ENCODE results near the gene NAPG.
"Not testable (repeated sequence)": the region's sequence is repeated elsewhere in the genome, so short reads cannot be mapped to it uniquely, and the experiment has no call there.

The NAPG gene

DNA sequence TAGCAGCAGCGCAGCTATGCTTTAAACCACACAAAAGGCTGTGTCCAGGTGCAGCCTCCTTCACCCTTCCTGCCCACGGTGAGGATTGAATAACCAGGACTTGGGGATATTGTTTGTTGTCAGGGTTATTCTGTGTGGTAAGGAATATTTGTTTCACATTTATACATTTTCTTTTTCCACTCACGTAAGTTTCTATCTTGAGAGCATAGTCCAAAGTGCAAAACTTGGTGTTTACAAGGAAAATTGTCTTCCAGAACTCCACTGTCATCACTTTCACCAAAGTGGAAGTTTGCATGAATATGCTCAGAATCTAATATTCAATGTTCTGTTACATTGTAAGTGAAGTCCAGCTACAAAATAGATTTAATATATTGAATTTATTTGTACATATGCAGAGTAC lies 26.4 kb downstream of the NAPG start:
- no peak for DNase-seq

DNA sequence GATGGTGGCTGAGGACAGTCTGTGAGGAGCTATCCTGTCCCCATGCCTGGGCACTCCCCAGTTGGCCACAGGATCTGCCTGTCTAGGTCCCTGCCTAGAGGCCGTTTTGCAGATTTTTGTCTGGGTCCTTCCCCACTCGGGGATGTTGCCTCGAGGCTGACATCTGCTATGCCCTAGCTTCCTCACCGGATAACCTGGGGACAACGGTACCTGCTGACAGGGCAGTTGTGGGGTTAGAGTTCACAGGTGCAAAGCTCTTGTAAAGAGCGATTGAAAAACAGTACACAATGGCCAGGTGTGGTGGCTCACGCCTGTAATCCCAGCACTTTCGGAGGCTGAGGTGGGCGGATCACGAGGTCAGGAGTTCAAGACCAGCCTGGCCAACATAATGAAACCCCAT lies 30.4 kb downstream of the NAPG start:
- not testable (repeated sequence) for DNase-seq

DNA sequence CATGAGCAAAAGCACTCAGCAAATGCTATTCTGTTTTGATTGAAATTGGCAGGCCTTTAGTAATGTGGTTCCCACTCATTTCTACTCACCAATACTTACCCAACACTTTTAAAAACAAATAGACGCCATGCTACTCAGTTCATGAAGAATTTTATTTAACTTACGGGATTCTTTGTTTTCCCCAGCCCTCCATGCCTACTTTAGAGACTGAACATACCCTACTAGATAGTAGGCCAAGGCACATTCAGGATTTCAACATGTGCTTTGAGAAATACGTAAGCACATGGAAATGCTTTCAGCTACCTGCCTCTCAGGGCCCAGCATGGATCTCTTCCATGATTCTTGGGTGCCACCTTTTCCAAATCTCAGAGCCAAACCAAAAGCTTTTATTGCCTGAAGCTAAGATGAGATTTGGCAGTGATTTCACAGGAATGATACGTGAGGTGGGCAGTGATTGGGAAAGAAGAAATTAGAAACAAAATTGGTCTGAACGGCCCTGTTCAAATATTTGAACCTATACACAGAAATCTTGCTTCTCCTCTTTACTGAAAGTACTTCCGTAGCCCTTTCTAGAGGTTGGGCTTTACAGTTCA lies 31.4 kb downstream of the NAPG start:
- DNase-seq, result no peak

DNA sequence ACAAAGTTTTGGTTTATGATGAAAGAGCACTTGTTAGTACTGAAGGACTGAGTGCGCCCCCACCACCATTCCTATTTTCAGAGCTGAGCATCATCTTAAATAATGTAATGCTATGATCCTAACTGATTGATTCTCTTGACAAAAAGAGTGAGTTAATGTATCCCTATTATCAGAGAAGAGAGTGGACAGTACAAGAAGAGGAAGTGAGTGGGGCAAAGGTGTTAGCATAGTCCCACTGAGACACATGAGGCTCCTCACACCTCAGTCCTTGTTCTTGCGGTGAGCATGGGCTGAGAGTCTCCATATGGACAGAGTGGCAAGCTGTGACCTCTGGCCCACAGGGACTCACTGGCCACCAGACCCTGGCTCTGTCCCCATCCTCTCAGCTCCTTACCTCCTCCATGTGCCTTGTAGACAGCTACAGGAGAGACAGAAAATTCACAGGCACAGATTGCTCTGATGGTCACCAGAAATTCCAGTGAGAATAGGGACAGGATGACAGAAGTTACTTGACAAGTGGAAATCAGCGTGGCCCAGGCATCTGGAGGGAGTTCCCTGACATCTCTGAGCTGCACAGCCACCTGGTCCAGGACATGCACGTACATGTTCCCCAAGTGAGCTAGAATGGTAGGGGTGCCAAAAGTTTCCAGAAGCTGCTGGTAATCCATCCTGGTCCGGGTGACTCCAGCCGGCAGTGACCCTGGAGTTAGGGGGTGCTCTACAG lies 32.6 kb downstream of the NAPG start:
- DNase-seq, result no peak

DNA sequence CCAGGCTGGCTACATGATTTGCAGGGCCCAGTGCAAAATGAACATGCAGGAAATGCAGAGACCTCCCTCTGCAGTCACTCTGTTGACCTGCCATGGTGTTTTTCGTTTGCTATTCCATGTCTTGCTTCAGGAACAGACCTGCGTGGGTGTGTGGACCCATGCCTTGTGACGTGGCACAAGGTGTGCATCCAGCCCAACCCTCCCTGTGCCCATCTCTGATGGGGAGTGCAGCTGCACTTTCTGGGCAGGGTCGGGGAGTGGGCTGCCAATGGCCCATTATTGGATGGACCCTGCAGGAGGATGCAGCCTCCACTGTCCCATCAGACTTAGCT lies 33.1 kb downstream of the NAPG start:
- DNase-seq, result no peak

- DNase-seq, result no peak
Observed at GRCh38 chr18:10559553-10560451, 34.0 kb downstream of the NAPG start.

- DNase-seq, result peak; percentile 19
Observed at GRCh38 chr18:10560452-10561045, 34.7 kb downstream of the NAPG start.

DNA sequence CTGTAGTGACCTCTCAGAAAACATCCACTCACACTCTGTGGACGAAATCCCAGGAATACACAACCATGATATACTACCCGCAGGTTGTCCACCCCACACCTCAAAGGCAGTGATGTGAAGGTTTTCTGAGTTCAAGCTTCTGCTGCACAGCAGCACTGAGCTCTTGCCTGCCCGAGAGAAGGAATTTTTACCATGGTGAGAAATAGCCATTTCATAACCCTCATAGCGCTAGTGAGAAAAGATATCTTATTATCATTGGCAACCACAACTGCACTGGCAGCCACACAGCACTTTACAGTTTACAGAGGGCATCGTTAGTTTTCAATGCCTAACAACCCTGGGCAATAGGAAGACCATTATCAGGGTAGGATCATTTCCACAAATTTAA lies 36.9 kb downstream of the NAPG start:
- DNase-seq, result no peak

GRCh38 chr18:10563886-10564285 lies 38.1 kb downstream of the NAPG start:
- DNase-seq, result no peak

GRCh38 chr18:10564975-10565773 lies 39.3 kb downstream of the NAPG start:
- DNase-seq, result no peak

GRCh38 chr18:10565835-10566234 lies 40.0 kb downstream of the NAPG start:
- no peak for DNase-seq

DNA sequence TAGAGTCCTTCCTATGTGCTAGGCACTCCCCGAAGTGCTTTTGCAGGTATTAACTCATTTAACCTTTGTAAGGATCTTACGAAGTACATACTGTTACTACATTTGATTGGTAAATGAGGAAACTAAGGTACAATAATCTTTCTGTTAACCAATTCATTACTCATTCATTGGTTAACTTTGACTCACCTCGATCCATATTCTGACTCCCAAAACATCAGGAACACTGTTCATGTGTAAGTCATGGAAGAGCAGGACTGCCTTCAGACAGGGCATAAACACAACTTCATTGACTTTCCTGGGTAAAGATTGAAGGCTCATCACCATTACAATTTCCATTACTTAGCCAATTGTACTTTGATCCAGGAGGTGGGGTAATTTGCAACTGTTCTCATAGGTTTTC lies 40.6 kb downstream of the NAPG start:
- no peak for DNase-seq

DNA sequence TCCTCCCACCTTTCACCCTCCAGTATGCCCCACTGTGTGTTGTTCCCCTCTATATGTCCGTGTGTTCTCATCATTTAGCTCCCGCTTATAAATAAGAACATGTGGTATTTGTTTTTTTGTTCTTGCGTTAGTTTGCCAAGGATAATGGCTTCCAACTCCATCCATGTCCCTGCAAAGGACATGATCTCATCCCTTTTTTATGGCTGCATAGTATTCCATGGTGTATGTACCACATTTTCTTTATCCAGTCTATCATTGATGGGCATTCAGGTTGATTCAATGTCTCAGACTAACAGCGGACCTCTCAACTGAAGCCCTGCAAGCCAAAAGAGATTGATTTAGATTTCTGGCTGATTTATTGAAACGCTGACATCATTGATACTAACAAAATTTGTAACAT lies 44.1 kb downstream of the NAPG start:
- DNase-seq, result not testable (repeated sequence)

DNA sequence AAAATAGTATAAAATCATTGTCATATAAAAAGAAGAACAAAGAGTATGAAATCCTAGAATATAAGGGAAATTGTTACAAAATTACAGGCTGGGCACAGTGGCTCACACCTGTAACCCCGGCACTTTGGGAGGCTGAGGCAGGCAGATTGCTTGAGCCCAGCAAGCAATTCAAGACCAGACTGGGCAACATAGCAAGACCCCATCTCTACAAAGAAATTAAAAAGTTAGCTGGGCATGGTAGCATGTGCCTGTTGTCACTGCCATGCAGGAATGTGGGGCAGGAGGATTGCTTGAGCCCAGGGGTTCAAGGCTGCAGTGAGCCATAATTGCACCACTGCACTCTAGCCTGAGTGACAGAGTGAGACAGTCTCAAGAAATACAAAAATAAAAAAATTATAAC lies 44.8 kb downstream of the NAPG start:
- DNase-seq, result no peak

DNA sequence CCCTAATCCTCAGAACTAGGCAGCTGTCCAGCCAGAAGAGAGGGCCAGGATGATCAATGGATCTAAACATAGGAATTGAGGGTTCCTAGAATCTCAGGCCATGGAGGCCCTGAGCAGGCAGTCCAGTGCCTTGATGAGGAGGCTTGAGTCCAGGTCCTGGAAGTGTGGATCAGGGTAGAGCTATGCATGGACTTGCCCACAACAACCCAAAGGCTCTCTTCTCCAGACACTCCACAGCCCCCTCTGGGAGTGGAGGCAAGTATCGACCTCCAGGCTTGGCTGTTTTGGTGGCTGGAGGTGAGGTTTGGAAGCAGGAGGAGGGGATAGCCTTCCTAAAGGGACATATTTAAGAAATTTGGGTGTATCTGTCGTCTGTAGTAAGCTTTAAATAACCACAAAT lies 45.7 kb downstream of the NAPG start:
- DNase-seq, result no peak

DNA sequence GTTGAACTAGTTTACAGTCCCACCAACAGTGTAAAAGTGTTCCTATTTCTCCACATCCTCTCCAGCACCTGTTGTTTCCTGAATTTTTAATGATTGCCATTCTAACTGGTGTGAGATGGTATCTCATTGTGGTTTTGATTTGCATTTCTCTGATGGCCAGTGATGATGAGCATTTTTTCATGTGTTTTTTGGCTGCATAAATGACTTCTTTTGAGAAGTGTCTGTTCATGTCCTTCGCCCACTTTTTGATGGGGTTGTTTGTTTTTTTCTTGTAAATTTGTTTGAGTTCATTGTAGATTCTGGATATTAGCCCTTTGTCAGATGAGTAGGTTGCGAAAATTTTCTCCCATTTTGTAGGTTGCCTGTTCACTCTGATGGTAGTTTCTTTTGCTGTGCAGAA lies 47.4 kb downstream of the NAPG start:
- DNase-seq, result not testable (repeated sequence)

DNA sequence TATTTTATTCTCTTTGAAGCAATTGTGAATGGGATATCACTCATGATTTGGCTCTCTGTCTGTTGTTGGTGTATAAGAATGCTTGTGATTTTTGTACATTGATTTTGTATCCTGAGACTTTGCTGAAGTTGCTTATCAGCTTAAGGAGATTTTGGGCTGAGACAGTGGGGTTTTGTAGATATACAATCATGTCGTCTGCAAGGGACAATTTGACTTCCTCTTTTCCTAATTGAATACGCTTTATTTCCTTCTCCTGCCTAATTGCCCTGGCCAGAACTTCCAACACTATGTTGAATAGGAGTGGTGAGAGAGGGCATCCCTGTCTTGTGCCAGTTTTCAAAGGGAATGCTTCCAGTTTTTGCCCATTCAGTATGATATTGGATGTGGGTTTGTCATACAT lies 48.6 kb downstream of the NAPG start:
- DNase-seq, result not testable (repeated sequence)

- DNase-seq, result not testable (repeated sequence)
Observed at GRCh38 chr18:10577842-10578572, 52.2 kb downstream of the NAPG start.

- not testable (repeated sequence) for DNase-seq
Observed at GRCh38 chr18:10578573-10578899, 52.7 kb downstream of the NAPG start.

- no peak for DNase-seq
Observed at GRCh38 chr18:10579079-10579867, 53.4 kb downstream of the NAPG start.

DNA sequence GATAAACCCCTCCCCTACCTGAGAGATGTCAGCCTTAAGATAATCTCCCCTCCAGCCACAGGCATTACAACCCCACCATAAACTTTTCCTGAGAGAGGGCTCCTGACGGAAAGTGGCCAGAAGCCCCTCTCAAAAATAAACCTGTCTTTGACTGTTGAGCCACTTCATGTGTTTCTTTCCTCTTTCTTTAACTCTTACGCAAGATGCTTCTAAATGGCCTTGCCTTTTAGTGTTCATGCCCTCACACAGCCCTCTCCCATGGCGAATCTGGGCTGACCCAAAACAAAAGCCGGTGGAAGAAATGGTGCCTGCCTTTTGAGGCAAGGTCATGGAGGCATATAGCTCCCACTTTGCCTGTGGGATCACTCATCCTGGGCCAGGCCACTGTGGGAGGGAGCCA lies 54.4 kb downstream of the NAPG start:
- DNase-seq, result no peak
